ENCODE measurements around the gene CIB2.

GRCh38 chr15:78084449-78084750 lies 46.8 kb downstream of the CIB2 start:
- TF ChIP-seq PRDM2 (tag by site-specific recombination; IDR thresholded peaks at IDR 0.05; ENCODE audit: borderline replicate concordance) (no peak), CTCF (tag by site-specific recombination; IDR thresholded peaks at IDR 0.05) (no peak), ZBTB20 (tag by site-specific recombination; IDR thresholded peaks at IDR 0.05) (no peak), ZNF146 (tag by site-specific recombination; IDR thresholded peaks at IDR 0.05) (no peak), ZFP37 (tag by site-specific recombination; IDR thresholded peaks at IDR 0.05) (no peak)
